ENCODE data around the gene BAIAP2. TPM values are rescaled to one million over a fixed set of nuclear protein-coding genes. Genes with fewer than 3 reads are reported as not detected.

The BAIAP2 gene
- total RNA-seq, 2 experiments from 2014 or later, result 5.9 to 6.3 TPM

GRCh38 chr17:81120149-81120484 is 85.2 kb downstream of the BAIAP2 start:
- CTCF ChIA-PET, result interaction anchor here (1.1 kb wide), 1 partner anchor 96 kb away, joined by 4 read pairs; no protein-coding TSS in a partner anchor
- intact Hi-C loops (cut with micrococcal nuclease), result no loop called here
- DNase-seq (no peak), ATAC-seq (no peak)
- H3K36me3 Mint-ChIP-seq (ENCODE audit: low read depth), result no peaks in the 10 kb centered on the region
- no peak for TF ChIP-seq CTCF (IDR thresholded peaks at IDR 0.05)
- POLR2A ChIA-PET, result interaction anchor here (1.1 to 1.5 kb wide), 2 partner anchors 9 to 118 kb away, joined by 3 to 5 read pairs; partner anchors contain the start of genes NDUFAF8 and TEPSIN
- peaks cover 5% of the 10 kb centered on the region for H3K4me1 Mint-ChIP-seq (ENCODE audit: low read depth)
- no peak overlapping the region for H3K27ac Mint-ChIP-seq
- peaks cover 1% of the 10 kb centered on the region for H3K27me3 Mint-ChIP-seq
- no peak overlapping the region for H3K4me3 Mint-ChIP-seq
- no peaks in the 10 kb centered on the region for H3K9me3 Mint-ChIP-seq

DNA sequence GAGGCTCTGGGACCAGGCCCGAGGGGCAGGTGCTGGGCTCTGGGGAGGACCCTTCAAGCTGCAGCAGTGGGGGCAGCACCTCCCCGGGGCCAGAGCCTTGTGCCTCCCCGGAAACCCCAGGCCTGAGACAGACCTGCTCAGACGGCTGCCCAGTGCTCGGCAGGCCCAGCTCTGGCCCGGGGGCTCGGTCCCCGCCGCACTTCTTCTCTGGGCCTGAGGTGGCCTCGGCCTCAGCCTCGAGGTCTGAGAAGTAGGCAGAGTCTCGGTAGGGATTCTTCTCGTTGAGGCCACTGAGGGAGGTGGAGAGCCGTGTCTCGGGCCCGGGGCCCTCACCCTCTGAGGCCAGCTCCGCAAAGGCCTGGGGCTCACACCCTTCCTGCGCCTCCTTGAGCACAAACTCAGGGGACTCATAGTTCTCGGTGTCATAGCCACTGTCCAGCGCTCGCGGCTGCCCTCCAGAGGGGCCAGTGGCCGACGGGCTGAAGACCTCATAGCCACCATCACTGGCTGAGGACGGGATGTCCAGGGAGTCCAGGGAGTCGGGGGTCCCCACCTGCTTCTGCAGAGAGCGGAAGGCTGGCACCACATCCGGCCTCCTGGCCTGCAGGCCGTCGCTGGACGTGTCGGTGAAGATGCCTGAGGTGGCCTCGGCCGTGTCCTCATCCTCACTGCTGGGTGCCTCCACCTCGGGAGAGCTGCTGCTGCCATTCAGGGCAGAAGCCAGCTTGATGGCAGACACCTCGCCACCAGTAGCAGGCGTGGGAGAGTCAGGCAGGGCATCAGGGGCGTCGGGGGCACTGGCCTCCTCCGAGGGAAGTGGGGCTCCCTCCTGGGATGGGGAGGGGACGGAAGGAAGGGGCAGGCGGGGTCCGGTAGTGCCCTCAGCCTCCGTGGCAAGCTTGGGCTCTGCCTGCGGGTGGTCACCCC is 86.0 kb downstream of the BAIAP2 start:
- Mint-ChIP-seq H3K4me1 (ENCODE audit: low read depth) (peaks cover 5% of the 10 kb centered on the region), H3K27me3 (peaks cover 1% of the 10 kb centered on the region), H3K36me3 (ENCODE audit: low read depth) (no peaks in the 10 kb centered on the region), H3K9me3 (no peaks in the 10 kb centered on the region), H3K27ac (no peak overlapping the region), H3K4me3 (no peak overlapping the region)
- ChIA-PET POLR2A (interaction anchor here (0.9 to 1.5 kb wide), 2 partner anchors 26 to 117 kb away, joined by 4 to 5 read pairs; partner anchors contain the start of genes NDUFAF8 and TEPSIN), CTCF (interaction anchor here (1.1 to 1.2 kb wide), 2 partner anchors 97 to 98 kb away, joined by 3 to 4 read pairs; no protein-coding TSS in a partner anchor)
- no peak for TF ChIP-seq CTCF (IDR thresholded peaks at IDR 0.05)
- intact Hi-C loops (cut with micrococcal nuclease), result no loop called here
- ATAC-seq, result no peak
- DNase-seq, result no peak

GRCh38 chr17:81121841-81122733 is 87.1 kb downstream of the BAIAP2 start:
- no peaks in the 10 kb centered on the region for H3K36me3 Mint-ChIP-seq (ENCODE audit: low read depth)
- no peaks in the 10 kb centered on the region for H3K9me3 Mint-ChIP-seq
- intact Hi-C loops (cut with micrococcal nuclease), result no loop called here
- no peak overlapping the region for H3K27ac Mint-ChIP-seq
- H3K27me3 Mint-ChIP-seq, result peaks cover 1% of the 10 kb centered on the region
- POLR2A ChIA-PET, result interaction anchor here (0.9 kb wide), 1 partner anchor 28 kb away, joined by 4 read pairs; no protein-coding TSS in a partner anchor
- H3K4me1 Mint-ChIP-seq (ENCODE audit: low read depth), result peaks cover 5% of the 10 kb centered on the region
- TF ChIP-seq CTCF (IDR thresholded peaks at IDR 0.05), result no peak
- DNase-seq (no peak), ATAC-seq (no peak)
- no peak overlapping the region for H3K4me3 Mint-ChIP-seq
- CTCF ChIA-PET, result interaction anchor here (1.2 kb wide), 1 partner anchor 99 kb away, joined by 3 read pairs; no protein-coding TSS in a partner anchor

- DNase-seq (no peak), ATAC-seq (no peak)
- no peaks in the 10 kb centered on the region for H3K9me3 Mint-ChIP-seq
- H3K27ac Mint-ChIP-seq, result no peak overlapping the region
- ChIA-PET POLR2A (no interaction called here), CTCF (no interaction called here)
- TF ChIP-seq CTCF (IDR thresholded peaks at IDR 0.05), result no peak
- no peaks in the 10 kb centered on the region for H3K36me3 Mint-ChIP-seq (ENCODE audit: low read depth)
- peaks cover 3% of the 10 kb centered on the region for H3K4me1 Mint-ChIP-seq (ENCODE audit: low read depth)
- H3K27me3 Mint-ChIP-seq, result peaks cover under 1% of the 10 kb centered on the region
- intact Hi-C loops (cut with micrococcal nuclease), result no loop called here
- no peak overlapping the region for H3K4me3 Mint-ChIP-seq
Measured at GRCh38 chr17:81123052-81124048, 88.4 kb downstream of the BAIAP2 start.

All from activated CD8-positive, alpha-beta T cell treated with anti-CD3 and anti-CD28 coated beads for 36 hours (primary cell).